ENCODE measurements around the gene ZNF556. TPM values are rescaled to one million over a fixed set of nuclear protein-coding genes. Genes with fewer than 3 reads are reported as not detected.
"Not testable (repeated sequence)": the region's sequence is repeated elsewhere in the genome, so short reads cannot be mapped to it uniquely, and the experiment has no call there.

The ZNF556 gene
- total RNA-seq, 1 donor from 2014 or later: not detected

- DNase-seq (ENCODE audit: low spot score); ATAC-seq: not testable (repeated sequence)
These were observed 36.2 kb downstream of the ZNF556 start for GRCh38 chr19:2903326-2903725.

- DNase-seq (ENCODE audit: low spot score) (peak; percentile 23), ATAC-seq (no peak)
These were observed 38.9 kb downstream of the ZNF556 start for GRCh38 chr19:2905918-2906519.

DNA sequence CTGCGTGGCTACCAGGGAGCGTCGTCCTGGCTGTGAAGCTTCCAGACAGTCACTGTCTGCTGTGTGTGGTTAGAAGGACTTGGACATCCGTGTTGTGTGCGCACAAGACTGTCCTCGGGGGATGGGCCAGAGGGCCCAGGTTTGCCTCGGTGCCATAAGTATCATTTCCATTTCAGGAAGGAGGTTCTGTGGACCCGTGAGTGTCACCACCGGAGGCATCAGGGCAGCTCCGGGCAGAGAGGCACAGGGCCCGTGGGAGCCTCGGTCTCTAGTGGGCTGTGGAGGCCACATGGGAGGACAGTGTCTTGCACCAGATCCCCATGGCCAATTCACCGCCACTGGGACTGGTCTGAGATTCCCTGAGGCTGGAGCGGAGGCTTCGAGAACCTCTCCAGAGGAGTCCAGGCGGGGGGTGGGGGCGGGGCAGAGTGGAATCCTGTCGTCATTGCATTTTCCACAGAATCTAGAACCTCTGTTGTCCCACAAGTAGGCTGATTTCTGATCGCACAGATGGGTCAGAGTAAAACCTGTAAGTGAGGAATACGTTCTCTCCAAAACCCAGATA lies 39.6 kb downstream of the ZNF556 start:
- ATAC-seq (no peak), DNase-seq (ENCODE audit: low spot score) (no peak)

GRCh38 chr19:2912306-2912705 lies 45.2 kb downstream of the ZNF556 start:
- DNase-seq (ENCODE audit: low spot score) (no peak), ATAC-seq (no peak)

- no peak for ATAC-seq
- DNase-seq (ENCODE audit: low spot score): no peak
These were observed 50.4 kb downstream of the ZNF556 start for GRCh38 chr19:2917275-2918184.

DNA sequence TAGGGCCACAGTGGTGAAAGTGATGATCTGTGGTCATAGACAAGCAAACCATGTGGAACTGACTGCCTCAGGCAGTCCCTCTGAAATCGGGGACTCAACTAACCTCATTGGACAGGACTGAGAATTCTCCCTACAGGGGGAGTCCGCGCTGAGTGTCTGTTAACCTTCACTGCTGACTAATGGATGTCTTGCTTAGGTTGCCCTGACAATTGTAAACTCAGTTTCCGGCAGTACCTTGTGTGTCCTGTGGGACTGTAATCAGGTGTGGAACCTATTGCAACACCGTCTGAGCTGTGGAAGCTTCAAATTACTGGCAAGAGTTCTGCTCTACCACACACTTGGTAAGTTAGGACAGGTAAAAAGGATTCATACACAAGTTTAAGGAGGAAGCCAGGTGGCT lies 55.9 kb downstream of the ZNF556 start:
- ATAC-seq: peak; percentile 82
- no peak for DNase-seq (ENCODE audit: low spot score)

- ATAC-seq (peak; percentile 60), DNase-seq (ENCODE audit: low spot score) (no peak)
These were observed 56.4 kb downstream of the ZNF556 start for GRCh38 chr19:2923510-2923909.

DNA sequence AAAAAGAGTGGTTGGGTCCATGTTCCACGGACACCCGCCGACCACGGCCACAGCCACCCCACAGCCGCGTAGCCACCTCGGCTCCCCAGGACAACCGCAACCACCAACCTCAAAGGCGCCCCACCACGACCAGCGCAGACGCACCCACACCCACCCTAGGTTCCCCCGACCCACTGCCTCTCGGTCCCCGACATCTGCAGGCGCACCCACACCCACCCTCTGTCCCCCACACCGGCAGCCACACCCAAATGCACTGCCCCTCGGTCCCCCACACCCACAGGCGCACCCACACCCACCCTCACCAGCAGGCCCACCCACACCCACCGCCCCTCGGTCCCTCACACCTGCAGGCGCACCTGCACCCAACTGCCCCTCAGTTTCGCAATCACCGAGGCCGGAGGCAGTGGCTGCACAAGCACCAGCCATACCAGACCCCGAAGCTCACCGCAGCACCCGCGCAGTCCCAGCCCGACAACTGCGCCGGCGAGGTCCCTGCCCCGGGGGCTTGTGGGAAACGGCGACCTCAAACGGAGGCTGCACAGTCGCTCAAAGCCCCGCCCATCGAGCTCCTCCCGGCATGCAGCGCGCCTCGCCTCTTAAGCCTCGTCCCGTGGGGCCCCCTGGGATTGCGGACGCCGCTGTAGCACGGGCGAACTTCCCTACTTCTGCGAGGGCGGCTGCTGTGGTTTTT lies 59.4 kb downstream of the ZNF556 start:
- no peak for ATAC-seq
- no peak for DNase-seq (ENCODE audit: low spot score)

- no peak for DNase-seq (ENCODE audit: low spot score)
- no peak for ATAC-seq
These were observed 59.9 kb downstream of the ZNF556 start for GRCh38 chr19:2927032-2927430.

Other genes starting within 250 kb of the ZNF556 start
- gene GNG7, start 164.6 kb upstream of the ZNF556 start, total RNA-seq: 4.0 TPM
- gene DIRAS1, start 146.0 kb upstream of the ZNF556 start, total RNA-seq: 0.10 TPM
- gene SLC39A3, start 127.3 kb upstream of the ZNF556 start, total RNA-seq: 18.6 TPM
- 25.7 TPM for gene SGTA, start 84.1 kb upstream of the ZNF556 start, total RNA-seq
- gene THOP1, start 81.8 kb upstream of the ZNF556 start, total RNA-seq: 33.5 TPM
- 2.8 TPM for gene ZNF554, start 47.5 kb upstream of the ZNF556 start, total RNA-seq
- 2.0 TPM for gene ZNF555, start 25.9 kb upstream of the ZNF556 start, total RNA-seq
- 1.2 TPM for gene ZNF57, start 33.6 kb downstream of the ZNF556 start, total RNA-seq
- gene ZNF77, start 77.6 kb downstream of the ZNF556 start, total RNA-seq: 1.4 TPM
- 3.6 TPM for gene TLE6, start 110.2 kb downstream of the ZNF556 start, total RNA-seq
- gene TLE2, start 161.9 kb downstream of the ZNF556 start, total RNA-seq: 12.8 TPM
- gene TLE5, start 195.2 kb downstream of the ZNF556 start, total RNA-seq: 153 TPM
- gene GNA11, start 227.0 kb downstream of the ZNF556 start, total RNA-seq: 22.8 TPM

All from left lobe of liver (tissue), 2 donors.